ENCODE data around the gene SCO2. TPM values are rescaled to one million over a fixed set of nuclear protein-coding genes. Genes with fewer than 3 reads are reported as not detected.

The SCO2 gene
- total RNA-seq, 1 donor from 2014 or later, result 5.3 TPM

DNA sequence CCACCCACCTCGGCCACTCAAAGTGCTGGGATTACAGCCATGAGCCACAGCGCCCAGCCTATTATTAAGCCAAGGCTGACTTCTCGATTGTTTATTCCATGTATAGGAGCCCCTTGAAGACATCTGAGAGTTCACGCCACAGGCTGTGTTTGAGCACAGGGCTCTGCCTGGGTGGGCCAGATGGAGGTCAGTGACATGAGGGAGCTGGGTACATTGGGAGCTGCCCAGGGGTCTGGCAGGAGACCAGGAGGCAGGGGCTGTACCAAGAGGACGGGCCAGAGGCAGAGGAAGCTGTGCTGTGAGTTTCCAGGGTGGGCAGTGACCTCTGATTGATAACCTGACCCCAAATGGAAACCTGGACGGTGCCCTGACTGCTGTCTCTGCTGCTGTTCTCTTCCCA is 23.3 kb downstream of the SCO2 start:
- H3K4me3 Mint-ChIP-seq, result no peak overlapping the region
- peaks cover 4% of the 10 kb centered on the region for H3K36me3 Mint-ChIP-seq (ENCODE audit: low read depth)
- no peaks in the 10 kb centered on the region for H3K9me3 Mint-ChIP-seq
- H3K27ac Mint-ChIP-seq, result no peak overlapping the region
- H3K27me3 Mint-ChIP-seq, result peaks cover under 1% of the 10 kb centered on the region
- intact Hi-C loops (cut with micrococcal nuclease), result loop anchor here (10.0 kb wide), 1 partner anchor 157 kb away; the partner anchor contains the start of gene PPP6R2
- peaks cover 6% of the 10 kb centered on the region for H3K4me1 Mint-ChIP-seq
- DNase-seq, result no peak

DNA sequence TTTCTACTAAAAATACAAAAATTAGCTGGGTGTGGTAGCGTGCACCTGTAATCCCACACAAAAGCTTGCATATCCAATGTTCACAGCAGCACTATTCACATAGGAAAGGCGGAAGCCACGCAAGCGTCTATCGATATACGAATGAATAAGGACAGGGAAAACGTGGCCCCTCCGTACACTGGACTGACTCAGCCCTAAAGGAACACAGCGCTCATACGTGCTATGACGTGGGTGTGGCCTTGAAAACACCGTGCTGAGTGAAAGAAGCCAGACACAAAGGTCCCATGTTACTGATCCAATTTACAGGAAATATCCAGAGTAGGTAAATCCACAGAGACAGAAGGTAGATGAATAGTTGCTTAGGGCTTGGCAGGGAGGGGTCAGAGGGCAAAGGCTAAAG is 24.9 kb downstream of the SCO2 start:
- H3K4me3 Mint-ChIP-seq, result no peak overlapping the region
- H3K4me1 Mint-ChIP-seq, result peaks cover 6% of the 10 kb centered on the region
- no peak overlapping the region for H3K27ac Mint-ChIP-seq
- peaks cover 5% of the 10 kb centered on the region for H3K27me3 Mint-ChIP-seq
- H3K9me3 Mint-ChIP-seq, result no peaks in the 10 kb centered on the region
- intact Hi-C loops (cut with micrococcal nuclease), result loop anchor here (10.0 kb wide), 1 partner anchor 156 kb away; the partner anchor contains the start of gene PPP6R2
- DNase-seq, result no peak
- H3K36me3 Mint-ChIP-seq (ENCODE audit: low read depth), result peaks cover 2% of the 10 kb centered on the region

DNA sequence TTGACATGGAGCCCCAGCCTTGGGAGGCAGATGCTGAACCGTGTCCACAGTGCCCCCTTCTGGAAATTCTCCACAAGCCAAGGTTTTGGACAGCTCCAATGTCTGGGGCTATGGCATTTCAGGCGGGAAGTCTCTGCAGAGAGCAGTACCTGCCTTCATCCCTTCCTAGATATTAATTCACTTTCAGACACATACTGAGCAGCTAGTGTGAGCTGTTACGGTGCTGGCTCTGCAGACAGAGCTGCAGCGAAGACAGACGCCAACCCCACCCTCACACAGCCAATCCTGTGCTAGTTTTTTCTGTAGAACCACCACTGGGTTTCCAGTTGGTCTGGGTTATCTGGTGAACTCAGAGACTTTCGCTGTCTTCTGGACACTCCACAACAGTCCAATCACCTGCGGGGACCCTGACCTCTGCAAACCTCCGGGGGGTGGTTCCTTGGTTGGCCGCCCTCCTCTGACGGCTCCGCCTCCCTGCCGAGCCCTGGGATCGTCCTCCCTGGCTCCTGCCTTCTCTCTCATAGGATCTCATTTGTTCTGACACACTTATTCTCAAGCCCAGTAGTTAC is 27.0 kb downstream of the SCO2 start:
- intact Hi-C loops (cut with micrococcal nuclease), result loop anchor here (2.0 kb wide), 1 partner anchor 24 kb away; the partner anchor contains the start of gene SBF1
- Mint-ChIP-seq H3K27ac (no peak overlapping the region), H3K9me3 (no peaks in the 10 kb centered on the region), H3K4me3 (no peak overlapping the region), H3K27me3 (peaks cover 5% of the 10 kb centered on the region), H3K4me1 (peaks cover 6% of the 10 kb centered on the region), H3K36me3 (ENCODE audit: low read depth) (peaks cover 2% of the 10 kb centered on the region)
- peak; percentile 93 for DNase-seq

DNA sequence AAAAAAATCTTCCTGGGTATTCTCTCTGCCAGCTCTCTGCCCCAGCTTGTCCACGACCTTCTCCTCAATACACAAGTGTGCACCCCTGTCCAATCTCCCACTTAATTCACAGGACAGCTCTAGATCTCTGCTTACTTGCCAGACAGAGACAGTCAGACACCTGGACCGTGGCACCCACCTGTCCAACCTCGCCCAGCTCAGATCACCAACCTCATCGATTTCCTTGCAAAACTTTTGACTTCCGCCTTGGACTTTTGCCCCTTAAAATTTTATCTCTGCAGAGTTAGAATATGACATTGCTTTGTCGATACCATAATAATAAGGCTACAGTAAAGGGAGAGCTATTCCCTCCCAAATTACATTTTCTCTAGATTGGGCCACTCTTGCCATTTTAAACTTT is 28.3 kb downstream of the SCO2 start:
- H3K27ac Mint-ChIP-seq, result no peak overlapping the region
- H3K9me3 Mint-ChIP-seq, result no peaks in the 10 kb centered on the region
- H3K4me3 Mint-ChIP-seq, result no peak overlapping the region
- H3K27me3 Mint-ChIP-seq, result peaks cover 5% of the 10 kb centered on the region
- H3K36me3 Mint-ChIP-seq (ENCODE audit: low read depth), result no peaks in the 10 kb centered on the region
- intact Hi-C loops (cut with micrococcal nuclease), result no loop called here
- DNase-seq, result no peak
- H3K4me1 Mint-ChIP-seq, result peaks cover 6% of the 10 kb centered on the region

DNA sequence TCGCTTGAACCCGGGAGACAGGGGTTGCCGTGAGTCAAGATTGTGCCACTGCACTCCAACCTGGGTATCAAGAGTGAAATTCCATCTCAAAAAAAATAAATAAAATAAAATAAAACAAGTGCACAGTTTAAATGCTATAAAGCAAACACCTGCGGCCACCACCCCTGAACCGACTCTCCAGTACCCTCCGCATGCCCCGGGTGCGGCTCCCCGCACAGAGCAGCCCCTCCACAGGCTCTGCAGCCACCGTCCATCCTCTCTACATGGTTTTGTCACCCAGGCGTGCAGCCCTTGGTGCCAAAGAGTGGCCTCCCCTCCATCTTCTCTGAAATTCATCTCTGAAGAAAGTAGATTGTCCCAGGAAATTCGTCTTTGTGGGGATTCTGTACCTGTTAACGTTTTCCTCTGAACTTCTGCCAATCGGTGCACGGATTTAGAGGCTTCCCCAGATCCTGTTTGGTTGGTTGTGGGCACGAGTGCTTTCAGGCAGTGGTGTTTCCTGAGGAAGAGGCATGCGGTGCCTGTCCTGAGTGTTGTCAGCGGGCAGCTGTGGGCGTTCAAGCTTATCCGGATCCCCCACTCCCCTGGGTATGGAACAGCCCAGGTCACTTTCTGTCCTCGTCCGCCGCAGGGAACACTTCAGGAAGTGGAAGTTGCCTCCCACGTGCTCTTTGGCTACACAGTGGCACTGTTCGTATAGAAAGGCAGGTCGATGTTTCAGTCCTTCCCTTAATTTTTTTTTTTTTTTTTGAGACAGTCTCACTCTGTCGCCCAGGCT is 34.7 kb downstream of the SCO2 start:
- peaks cover under 1% of the 10 kb centered on the region for H3K27me3 Mint-ChIP-seq
- no peaks in the 10 kb centered on the region for H3K36me3 Mint-ChIP-seq (ENCODE audit: low read depth)
- peak overlapping the region; percentile 62 for H3K4me3 Mint-ChIP-seq
- H3K9me3 Mint-ChIP-seq, result no peaks in the 10 kb centered on the region
- no peak for DNase-seq
- peaks cover 6% of the 10 kb centered on the region for H3K4me1 Mint-ChIP-seq
- intact Hi-C loops (cut with micrococcal nuclease), result no loop called here
- H3K27ac Mint-ChIP-seq, result peak overlapping the region; percentile 65

DNA sequence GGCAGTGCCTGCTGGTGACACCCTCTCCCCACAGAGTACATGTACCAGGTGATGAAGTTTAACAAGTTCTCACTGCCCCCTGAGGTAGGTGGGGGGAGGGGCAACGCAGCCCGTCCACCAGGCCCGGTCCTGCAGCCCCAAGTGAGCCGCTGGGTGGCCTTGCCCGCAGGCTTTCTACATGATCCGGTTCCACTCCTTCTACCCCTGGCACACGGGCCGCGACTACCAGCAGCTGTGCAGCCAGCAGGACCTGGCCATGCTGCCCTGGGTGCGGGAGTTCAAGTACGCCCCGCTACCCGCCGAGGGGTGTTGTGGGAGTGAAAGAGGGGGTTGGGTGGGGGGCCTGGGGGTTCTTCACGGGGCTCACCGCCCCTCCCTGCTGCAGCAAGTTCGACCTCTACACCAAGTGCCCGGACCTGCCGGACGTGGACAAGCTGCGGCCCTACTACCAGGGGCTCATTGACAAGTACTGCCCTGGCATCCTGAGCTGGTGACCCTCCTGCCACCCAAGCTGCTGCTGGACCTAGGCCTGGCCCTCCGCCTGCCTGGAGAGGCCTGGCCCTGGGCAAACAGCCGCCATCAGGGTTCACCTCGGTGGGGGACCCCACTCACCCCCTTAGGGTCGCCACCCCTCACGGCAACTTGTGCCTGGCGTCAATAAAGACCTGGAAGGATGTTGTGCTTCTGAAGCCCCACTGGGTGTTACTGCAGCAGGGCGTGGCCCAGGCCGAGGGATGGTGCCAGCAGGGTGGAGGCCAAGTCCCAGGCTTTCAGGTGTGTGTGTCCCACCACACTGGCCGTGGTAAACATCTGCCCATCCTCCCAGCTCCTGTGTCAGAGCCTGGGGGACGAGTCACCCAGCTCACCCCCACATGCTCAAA is 35.8 kb downstream of the SCO2 start:
- H3K36me3 Mint-ChIP-seq (ENCODE audit: low read depth), result no peaks in the 10 kb centered on the region
- no peak overlapping the region for H3K4me3 Mint-ChIP-seq
- peaks cover 9% of the 10 kb centered on the region for H3K4me1 Mint-ChIP-seq
- no peaks in the 10 kb centered on the region for H3K9me3 Mint-ChIP-seq
- intact Hi-C loops (cut with micrococcal nuclease), result no loop called here
- H3K27ac Mint-ChIP-seq, result no peak overlapping the region
- no peaks in the 10 kb centered on the region for H3K27me3 Mint-ChIP-seq
- DNase-seq, result no peak

DNA sequence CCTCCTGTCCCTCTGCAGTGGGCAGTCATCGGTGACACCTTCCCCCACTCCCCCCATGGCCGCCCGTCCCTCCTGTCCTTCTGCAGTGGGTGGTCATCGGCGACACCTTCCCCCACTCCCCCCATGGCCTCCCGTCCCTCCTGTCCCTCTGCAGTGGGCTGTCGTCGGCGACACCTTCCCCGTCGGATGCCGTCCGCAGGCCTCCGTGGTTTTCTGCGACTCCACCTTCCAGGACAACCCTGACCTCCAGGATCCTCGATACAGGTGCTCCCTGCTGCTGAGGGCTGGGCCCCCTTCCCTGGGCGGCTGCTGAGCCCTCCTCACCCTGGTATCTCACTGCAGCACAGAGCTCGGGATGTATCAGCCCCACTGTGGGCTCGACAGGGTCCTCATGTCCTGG is 36.5 kb downstream of the SCO2 start:
- Mint-ChIP-seq H3K27me3 (no peaks in the 10 kb centered on the region), H3K9me3 (no peaks in the 10 kb centered on the region), H3K4me3 (no peak overlapping the region), H3K4me1 (peaks cover 9% of the 10 kb centered on the region), H3K27ac (no peak overlapping the region), H3K36me3 (ENCODE audit: low read depth) (no peaks in the 10 kb centered on the region)
- no peak for DNase-seq
- intact Hi-C loops (cut with micrococcal nuclease), result no loop called here

DNA sequence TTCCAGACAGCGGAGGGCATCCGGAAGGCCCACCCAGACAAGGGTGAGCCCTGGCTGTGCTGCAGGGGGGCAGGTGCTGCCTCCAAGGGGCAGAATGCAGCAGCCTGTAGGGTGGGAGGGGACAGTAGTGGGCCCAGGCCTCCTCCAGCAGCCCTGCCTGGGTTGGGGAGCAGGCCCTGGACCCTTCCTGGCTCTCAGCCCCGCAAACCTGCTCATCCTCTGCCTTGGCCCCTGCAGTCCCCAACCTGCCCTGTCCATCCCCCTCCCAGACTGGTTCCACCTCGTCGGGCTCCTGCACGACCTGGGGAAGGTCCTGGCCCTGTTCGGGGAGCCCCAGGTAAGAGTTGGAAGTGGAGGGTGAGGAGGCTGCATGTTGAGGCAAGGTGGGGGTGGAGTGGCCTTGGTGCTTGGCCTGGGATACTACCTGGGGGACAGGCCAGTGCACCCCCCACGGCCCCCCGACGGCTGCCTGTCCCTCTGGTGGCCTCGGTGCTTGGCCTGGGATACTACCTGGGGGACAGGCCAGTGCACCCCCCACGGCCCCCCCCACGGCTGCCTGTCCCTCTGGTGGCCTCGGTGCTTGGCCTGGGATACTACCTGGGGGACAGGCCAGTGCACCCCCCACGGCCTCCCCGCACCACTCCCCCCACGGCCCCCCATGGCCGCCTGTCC is 37.3 kb downstream of the SCO2 start:
- Mint-ChIP-seq H3K4me3 (no peak overlapping the region), H3K27me3 (no peaks in the 10 kb centered on the region), H3K36me3 (ENCODE audit: low read depth) (no peaks in the 10 kb centered on the region), H3K9me3 (no peaks in the 10 kb centered on the region), H3K4me1 (peaks cover 9% of the 10 kb centered on the region), H3K27ac (no peak overlapping the region)
- no peak for DNase-seq
- intact Hi-C loops (cut with micrococcal nuclease), result no loop called here

DNA sequence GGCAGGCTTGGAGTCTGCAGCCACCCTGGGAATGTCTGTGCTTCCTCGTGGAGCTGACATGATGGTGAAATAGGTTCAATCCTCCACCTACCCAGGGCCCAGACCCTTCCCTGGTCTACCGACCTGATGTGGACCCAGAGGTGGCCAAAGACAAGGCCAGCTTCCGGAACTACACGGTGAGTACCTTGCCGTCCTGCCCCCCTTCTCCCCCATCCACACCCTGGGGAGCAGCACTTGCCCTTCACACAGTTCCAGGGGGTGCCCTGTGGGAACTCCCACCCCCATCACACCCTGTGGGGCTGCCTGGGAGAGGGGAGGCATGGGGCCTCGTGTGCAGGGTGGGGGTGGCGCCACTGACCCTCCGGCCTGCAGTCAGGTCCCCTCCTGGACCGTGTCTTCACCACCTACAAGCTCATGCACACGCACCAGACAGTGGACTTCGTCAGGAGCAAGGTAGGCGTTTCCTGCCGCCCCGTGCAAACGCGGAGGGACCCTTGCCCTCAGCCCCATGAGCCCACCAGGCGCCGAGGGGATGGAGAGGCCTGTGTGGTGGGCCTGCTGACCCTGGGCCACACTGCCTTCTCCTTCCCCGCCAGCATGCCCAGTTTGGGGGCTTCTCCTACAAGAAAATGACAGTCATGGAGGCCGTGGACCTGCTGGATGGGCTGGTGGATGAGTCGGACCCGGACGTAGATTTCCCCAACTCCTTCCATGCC is 38.0 kb downstream of the SCO2 start:
- H3K4me1 Mint-ChIP-seq, result peaks cover 9% of the 10 kb centered on the region
- no peaks in the 10 kb centered on the region for H3K27me3 Mint-ChIP-seq
- no peaks in the 10 kb centered on the region for H3K36me3 Mint-ChIP-seq (ENCODE audit: low read depth)
- H3K4me3 Mint-ChIP-seq, result no peak overlapping the region
- no peaks in the 10 kb centered on the region for H3K9me3 Mint-ChIP-seq
- intact Hi-C loops (cut with micrococcal nuclease), result no loop called here
- no peak overlapping the region for H3K27ac Mint-ChIP-seq
- no peak for DNase-seq

DNA sequence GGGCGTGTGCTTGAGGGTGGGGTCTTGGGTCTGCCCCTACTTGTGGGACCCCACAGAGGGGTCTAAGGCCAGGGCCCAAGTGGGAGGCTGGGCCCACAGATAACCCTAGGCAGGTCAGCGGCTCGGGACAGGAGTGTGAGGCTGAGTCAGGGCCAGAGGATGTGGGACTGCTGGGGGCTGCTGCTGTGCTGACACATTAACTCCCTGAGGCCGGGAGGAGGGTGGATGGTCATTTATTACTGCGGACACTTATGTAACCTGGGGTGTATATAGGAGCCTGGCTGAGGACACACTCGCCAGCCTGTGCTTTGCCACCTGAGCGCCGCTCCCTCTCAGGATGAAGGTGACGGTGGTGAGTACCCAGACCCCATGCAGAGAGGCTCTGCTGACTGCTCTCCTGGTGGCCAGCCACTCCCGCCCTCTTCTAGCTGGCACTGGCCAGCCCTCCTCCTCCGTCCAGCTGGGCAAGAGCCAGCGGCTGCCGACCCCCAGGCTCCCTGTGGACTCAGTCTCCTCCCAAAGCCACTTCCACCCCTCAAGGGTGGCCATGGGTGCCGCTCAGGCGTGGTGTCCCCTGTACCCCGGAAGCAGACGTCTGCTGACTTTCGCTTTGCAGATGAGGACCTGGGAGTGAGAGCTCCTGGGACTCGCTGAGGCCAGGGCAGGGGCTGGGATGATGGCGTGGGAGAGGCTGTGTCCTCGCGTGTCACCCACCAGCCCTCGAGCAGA is 38.7 kb downstream of the SCO2 start, which contains the start of gene MIOX:
Gene MIOX, plus strand, starts transcription at position 299 of the 729 bp plus-strand sequence. Its CDS starts 39 bp downstream, at position 338.
- H3K36me3 Mint-ChIP-seq (ENCODE audit: low read depth), result no peaks in the 10 kb centered on the region
- no peak within 1 kb of the TSS for H3K4me3 Mint-ChIP-seq
- intact Hi-C loops (cut with micrococcal nuclease), result no loop called here
- no peak within 1 kb of the TSS for H3K27ac Mint-ChIP-seq
- no peak for DNase-seq
- H3K9me3 Mint-ChIP-seq, result no peaks in the 10 kb centered on the region
- peaks cover 9% of the 10 kb centered on the region for H3K4me1 Mint-ChIP-seq
- H3K27me3 Mint-ChIP-seq, result no peaks in the 10 kb centered on the region

DNA sequence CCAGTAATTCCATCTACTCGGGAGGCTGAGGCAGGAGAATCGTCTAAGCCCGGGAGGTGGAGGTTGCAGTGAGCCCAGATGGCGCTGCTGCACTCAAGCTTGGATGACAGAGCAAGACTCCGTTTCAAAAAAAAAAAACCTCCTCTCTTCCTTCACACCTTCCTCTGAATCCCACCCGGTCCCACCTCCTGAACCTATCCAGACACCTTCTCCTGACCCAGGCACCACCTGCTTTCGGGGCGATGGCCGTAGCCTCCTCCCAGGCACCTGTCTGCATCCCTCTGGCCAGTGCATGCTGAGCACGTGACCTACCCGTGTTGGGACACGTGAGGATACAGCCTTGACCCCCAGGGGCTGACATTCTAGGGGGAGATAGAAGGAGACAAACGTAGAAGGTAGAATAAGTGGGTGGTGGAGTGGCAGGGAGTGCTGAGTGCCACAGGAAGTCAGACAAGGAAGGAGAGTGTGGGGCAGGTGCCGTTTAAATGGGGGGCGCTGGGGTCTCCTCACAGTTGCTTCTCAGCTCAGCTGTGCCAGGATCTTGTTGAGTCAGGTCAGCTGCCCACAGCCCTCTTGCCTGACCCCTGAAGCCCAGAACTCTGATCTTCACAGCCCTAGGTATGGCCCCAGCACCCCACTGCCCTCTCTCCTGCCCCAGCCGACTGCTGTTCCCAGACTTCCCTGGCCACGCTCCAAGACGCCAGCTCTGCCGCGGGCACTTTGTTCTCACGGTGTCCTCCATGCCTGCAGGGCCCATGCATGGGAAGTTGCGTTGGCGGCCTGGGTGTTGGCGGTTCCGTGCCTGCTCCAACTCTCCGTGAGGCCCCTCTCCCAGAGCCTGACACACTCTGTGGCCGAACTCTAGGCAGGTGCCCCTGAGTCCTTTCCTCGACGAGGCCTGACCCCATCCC is 39.9 kb downstream of the SCO2 start:
- no peak for DNase-seq
- Mint-ChIP-seq H3K4me3 (no peak overlapping the region), H3K9me3 (no peaks in the 10 kb centered on the region), H3K4me1 (peaks cover 3% of the 10 kb centered on the region), H3K36me3 (ENCODE audit: low read depth) (no peaks in the 10 kb centered on the region), H3K27me3 (peaks cover 2% of the 10 kb centered on the region), H3K27ac (no peak overlapping the region)
- intact Hi-C loops (cut with micrococcal nuclease), result no loop called here
